HG02884 (cell line): ENCODE results near the gene ARMH1.
"Not testable (repeated sequence)": the region's sequence is repeated elsewhere in the genome, so short reads cannot be mapped to it uniquely, and the experiment has no call there.

ENCODE experiments used
- ATAC-seq: cut with Tn5 transposase; IDR thresholded peaks from one replicate; pipeline ENCODE4 v1.9.1; 2021; ENCODE audit warnings: mild to moderate bottlenecking, moderate library complexity; ENCODE audit not compliant: unreplicated experiment

ARMH1 gene

GRCh38 chr1:44693159-44693558 lies 18.6 kb downstream of the ARMH1 start:
- no peak for ATAC-seq

DNA sequence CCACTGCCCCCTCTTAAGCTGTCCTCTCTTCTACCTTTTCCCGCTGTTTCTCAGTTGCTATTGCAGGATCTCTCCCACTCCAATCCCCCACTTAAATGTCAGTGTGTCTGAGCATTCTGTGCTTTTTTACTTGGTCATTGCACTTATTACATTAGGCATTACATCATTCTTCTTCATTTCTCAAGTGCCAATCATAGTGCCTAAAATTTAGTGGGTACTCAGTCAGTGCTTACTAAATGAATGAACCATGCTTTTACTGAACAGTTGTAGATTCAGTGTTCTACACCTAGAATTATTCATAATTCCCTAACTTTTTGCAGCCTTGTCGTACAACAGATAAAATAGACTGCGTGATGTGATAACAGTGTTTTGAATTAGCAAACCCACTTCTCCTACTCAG lies 19.4 kb downstream of the ARMH1 start:
- no peak for ATAC-seq

- no peak for ATAC-seq
Measured at GRCh38 chr1:44694863-44695478, 20.5 kb downstream of the ARMH1 start.

- ATAC-seq = no peak
Measured at GRCh38 chr1:44695671-44696070, 21.2 kb downstream of the ARMH1 start.

- no peak for ATAC-seq
Measured at GRCh38 chr1:44696101-44696500, 21.6 kb downstream of the ARMH1 start.

DNA sequence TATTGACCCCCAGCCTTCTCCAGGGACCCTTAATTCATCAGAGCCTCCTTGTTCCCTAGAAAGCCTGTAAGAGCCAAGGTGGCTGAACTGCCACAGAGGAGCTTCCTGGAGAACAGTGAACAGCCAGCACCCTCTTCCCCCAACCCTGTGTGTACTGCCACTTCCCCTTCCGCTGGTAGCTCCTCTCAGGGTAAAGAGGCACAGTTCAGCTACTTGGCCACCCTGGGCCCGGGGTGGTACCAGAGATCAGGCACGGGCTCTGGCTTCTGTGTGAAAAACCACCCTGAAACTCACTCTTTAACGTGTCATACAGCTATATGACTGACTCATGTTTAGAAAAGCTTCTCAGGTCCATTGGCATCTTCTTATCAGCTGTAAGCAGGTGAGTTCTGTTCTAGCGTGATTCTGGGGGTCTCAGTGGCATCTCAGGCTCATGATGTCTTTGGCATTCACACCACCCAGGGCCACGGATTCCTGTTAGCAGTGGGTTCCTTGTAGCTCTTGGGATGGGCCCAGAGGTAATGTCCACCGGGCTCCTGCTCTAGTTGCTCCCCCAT lies 22.4 kb downstream of the ARMH1 start:
- no peak for ATAC-seq

GRCh38 chr1:44698138-44698537 lies 23.6 kb downstream of the ARMH1 start:
- no peak for ATAC-seq

DNA sequence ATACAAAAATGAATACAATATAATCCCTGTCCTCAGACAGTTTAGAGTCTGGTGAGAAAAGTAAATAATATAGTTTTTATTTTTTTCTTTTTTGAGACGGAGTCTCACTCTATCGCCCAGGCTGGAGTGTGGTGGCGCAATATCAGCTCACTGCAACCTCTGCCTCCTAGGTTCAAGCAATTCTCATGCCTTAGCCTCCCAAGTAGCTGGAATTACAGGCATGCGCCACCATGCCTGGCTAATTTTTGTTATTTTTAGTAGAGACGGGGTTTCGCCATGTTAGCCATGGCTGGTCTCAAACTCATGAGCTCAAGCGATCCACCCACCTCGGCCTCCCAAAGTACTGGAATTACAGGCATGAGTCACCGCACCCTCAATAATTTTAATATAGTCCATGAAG lies 24.9 kb downstream of the ARMH1 start:
- ATAC-seq = not testable (repeated sequence)

DNA sequence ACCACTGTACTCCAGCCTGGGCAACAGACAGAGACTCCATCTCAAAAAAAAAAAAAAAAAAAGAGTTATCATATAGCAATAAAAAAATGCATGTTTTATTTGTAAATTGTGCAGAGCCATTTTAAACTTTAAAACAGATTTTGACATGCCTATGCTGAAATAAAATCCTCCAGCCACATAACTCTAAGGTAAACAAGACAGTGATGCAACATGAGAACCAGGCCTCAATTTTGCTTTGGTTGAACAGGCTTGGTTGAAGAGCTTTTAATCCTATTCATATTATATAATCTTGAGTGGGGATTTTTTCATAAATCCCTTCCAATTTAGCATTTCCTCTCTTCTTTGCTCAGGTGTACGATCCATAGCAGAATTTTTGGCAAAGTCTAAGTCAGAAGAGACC lies 26.1 kb downstream of the ARMH1 start:
- no peak for ATAC-seq

- ATAC-seq = no peak
Measured at GRCh38 chr1:44701141-44701573, 26.6 kb downstream of the ARMH1 start.

DNA sequence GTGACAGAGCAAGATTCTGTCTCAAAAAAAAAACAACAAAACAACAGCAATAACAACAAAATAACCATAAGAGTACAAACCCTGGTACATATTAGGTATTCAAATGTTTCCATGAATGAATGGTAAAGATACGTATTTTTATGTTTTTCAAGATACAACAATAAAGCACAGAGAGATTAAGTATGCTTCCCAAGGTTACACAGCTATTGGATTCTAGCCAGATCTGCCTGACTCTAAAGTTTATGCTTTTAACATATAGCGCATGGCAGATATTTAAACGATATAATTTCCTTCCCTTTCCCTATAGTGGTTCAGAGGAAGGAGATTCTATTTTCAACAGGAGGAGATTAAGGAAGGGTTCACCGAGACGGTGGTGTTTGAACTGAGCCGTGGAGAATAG lies 31.0 kb downstream of the ARMH1 start:
- no peak for ATAC-seq

DNA sequence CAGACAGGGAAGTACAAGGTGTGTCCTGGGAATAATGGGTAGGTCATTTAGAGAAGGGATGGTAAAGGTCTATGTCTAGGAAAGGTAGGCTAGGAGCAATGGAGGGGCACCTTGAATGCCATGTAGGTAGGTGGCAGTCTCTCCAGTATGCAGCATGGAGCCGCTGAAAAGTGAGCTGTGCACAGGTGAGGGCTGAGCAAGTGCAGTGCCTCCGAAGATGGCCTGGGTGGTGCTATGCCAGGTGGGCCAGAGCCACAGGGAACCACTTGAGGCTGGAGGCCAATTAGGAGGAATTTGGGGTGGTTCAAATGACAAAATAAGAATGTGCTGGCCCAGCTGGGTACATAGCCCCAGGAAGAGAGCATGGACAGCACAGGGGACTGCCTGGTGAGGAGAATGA lies 31.4 kb downstream of the ARMH1 start:
- ATAC-seq = no peak

DNA sequence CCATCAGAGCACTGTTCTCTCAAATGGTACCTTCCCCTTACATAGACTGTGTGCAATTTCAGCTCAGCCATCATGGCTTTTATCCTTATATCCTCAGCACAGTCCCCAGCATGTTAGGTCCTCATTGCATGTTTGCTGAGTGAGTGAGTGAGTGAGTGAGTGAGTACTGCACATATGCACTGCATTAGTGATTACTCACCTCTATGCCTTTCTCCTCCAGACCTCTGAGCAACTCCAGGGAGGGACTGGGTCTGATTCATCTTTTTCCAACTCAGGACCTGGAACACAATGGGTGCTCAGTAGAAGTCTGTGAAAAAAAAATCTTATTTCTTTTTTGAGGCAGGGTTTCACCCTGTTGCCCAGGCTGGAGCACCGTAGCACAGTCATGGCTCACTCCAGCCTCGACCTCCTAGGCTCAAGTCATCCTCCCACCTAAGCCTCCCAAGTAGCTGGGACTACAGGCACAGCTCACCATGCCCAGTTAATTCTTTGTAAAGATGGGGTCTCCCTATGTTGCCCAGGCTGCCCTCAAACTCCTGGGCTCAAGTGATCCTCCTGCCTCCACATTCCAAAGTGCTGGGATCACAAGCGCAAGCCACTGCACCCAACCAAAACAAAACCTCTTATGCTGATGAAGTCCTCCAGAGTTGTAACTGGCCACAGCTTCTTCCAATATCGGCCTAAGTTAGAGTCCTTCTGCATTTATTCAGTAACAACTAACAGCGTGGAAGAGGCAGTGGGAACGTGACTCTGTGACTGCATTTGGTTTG lies 32.8 kb downstream of the ARMH1 start:
- no peak for ATAC-seq

GRCh38 chr1:44707959-44708831 lies 33.7 kb downstream of the ARMH1 start:
- no peak for ATAC-seq

DNA sequence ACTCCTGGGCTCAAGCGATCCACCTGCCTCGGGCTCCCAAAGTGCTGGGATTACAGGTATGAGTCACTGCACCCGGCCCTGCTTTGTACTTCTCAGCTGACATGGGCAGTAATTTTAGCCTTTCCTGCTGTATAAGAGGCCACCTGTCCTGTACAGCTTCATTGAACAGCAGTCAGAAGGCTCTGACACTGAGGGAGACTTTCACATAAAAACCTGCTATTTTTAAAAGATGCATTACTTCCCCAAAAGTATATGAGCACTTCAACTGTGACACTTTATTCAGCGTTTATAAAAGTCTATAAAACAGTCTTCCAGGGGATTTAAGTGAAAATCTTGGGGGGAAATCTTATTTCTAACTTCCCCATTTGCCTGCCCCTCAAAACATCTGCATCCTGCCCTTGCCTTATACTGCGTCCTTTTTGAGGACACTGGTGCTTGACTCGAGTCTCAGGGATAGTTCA lies 38.8 kb downstream of the ARMH1 start:
- no peak for ATAC-seq

DNA sequence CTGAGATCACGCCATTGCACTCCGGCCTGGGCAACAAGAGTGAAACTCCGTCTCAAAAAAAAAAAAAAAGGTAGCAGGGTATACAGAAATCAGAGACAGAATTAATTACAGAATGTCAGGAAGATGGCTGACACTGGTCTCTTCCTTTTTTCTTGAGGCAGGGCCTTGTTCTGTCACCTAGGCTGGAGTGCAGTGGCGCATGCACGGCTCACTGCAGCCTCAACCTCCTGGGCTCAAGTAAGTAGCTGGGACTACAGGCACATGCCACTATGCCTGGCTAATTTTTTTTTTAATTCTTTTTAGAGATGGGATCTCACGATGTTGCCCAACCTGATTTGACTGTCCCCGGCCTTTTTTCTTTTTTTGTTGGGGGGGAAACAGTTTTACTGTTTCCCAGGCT lies 40.0 kb downstream of the ARMH1 start:
- ATAC-seq = no peak

GRCh38 chr1:44714944-44715571 lies 40.5 kb downstream of the ARMH1 start:
- ATAC-seq = no peak

GRCh38 chr1:44717156-44717555 lies 42.6 kb downstream of the ARMH1 start:
- no peak for ATAC-seq

DNA sequence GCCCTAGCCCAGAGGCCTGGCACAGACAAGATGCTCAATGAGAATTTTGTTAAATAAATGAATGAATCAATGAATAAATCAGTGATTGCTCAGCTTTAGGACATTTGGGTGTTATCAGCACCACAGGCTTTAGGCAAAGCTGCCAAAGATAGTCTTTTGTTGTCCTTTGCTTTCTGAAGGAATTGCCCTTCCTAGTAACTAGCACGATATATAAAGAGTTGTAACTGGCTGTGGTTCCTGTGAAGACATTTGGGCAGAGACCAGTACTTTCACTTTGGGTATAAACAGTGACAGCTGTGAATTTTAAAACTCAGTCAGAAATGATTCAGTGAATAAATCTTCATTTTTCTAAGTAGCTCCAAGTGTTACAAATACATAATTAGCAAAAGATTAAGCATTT lies 43.1 kb downstream of the ARMH1 start:
- ATAC-seq = no peak

DNA sequence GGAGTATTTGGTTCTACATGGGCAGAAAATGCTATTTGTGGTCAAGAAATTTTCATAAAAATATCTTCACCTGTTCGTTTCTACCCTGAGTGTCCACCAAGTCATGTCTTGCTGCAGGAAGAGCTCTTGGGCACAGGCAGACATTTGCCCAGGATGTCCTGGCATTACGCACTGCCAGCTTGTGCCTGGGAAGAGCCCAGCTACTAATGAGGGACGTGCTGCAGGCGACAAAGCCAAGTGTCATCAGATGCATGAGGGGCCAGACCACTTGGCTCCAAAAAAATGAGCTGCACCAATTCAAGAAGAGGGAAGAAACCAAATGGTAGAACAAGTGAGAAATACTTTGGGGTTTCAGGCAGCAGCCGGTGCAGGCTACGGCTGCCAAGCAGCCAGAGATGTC lies 43.6 kb downstream of the ARMH1 start:
- ATAC-seq = no peak

GRCh38 chr1:44719318-44719717 lies 44.8 kb downstream of the ARMH1 start:
- ATAC-seq = no peak
